IPS-18a (cell line): ENCODE data around the gene TBL3.

Source experiments
- H3K27ac ChIP-seq: one replicate; pipeline ENCODE4 v1.5.1; 2013; ENCODE audit warnings: low read length
- H3K27me3 ChIP-seq: one replicate; pipeline ENCODE4 v1.6.1; 2013; ENCODE audit warnings: mild to moderate bottlenecking, low read length; ENCODE audit not compliant: control insufficient read depth, insufficient read depth
- H3K36me3 ChIP-seq: one replicate; pipeline ENCODE4 v1.6.1; 2013; ENCODE audit warnings: low read depth, low read length; ENCODE audit not compliant: control insufficient read depth
- H3K4me1 ChIP-seq: one replicate; pipeline ENCODE4 v1.6.1; 2013; ENCODE audit warnings: low read depth, low read length; ENCODE audit not compliant: control insufficient read depth
- H3K4me3 ChIP-seq: one replicate; pipeline ENCODE4 v1.5.1; 2013; ENCODE audit warnings: low read length
- H3K9ac ChIP-seq: one replicate; pipeline ENCODE4 v1.6.1; 2013; ENCODE audit warnings: mild to moderate bottlenecking, low read length, moderate library complexity
- H3K9me3 ChIP-seq: one replicate; pipeline ENCODE4 v1.6.1; 2013; ENCODE audit warnings: low read depth, low read length; ENCODE audit not compliant: control insufficient read depth

Gene TBL3

DNA sequence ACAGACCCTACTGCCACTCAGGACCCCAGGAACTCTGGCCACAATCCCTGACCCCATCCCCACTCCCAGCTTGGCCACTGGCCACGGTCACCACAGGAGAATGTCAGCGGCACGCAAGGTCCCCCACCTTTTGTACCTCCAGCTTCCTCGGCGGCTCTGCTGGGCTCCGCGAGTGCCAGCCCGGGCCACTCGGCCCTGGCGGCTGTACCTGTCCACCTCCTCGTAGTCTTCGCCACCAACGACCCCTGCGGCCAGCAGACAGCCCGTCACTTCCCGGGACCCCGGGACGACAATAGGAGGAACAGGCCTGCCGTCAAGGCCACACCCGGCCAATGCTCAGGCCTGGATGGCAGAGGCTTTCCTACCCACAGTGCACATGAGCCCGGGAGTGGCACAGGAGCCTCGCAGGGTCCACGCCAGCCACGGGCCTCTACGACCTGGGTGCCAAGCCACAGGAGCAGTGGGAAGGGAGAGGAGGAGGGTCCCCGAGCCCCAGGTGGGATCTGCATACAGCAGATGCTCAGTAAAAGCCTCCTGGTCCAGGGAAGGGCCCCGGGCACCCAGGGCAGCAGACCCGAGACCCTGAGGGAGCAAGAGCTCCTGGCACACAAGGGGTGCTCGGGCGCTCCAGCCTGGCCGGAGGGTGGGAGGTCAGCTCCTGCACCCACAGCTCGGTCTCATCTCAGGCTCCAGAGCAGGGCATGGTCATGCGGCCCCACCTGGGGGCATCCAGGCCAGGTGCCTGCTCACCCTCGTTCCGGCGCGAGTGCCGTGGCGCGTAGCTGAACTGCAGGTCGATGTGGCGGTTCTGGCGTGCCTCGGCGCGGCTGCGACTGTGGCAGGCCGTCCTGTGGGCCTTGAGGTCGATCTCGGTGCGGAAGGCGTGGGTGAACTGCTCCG, 29.9 kb downstream of the TBL3 start:
- no peak overlapping the region for H3K27ac ChIP-seq
- no peaks in the 10 kb centered on the region for H3K9me3 ChIP-seq
- H3K27me3 ChIP-seq = no peaks in the 10 kb centered on the region
- peaks cover 46% of the 10 kb centered on the region for H3K36me3 ChIP-seq
- no peak overlapping the region for H3K9ac ChIP-seq
- H3K4me1 ChIP-seq = peaks cover 5% of the 10 kb centered on the region
- no peak overlapping the region for H3K4me3 ChIP-seq

DNA sequence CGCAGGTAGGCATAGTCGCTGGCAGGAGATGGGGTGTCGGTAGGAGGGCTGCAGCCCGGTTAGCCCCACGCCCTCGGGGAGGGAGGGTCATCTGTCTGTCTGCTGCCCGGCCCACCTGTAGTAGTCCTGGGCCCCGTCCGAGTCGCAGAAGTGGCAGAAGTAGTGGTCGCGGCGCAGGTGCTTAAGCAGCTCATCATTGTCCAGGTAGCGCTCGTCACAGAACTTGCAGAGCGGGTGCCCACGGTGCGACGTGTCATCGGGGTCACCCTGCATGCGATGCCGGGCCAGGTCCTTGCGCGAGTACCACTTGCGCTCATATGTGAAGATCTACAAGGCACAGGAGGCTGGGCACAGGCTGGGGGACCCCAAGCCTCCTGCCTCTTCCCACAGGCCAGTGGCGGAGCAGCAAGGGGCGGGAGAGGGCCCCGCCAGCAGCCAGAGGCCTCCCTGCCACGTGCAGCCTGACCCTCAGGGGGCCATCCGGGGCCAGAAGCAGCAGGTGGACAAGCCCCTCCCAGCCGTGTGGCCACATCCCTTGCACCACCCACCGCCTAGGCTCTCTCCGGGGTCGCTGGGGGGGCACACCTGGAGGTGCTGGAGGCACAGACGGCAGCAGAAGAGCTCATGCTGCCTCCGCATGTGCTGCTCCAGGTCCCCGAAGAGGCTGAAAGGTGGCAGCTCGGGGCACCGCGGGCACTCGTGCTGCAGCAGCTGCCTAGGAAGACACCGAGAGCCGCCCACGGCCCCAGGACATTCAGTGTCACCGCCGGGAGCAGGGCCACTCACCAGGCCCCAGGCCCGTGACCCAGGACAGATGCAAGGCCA, 30.8 kb downstream of the TBL3 start:
- H3K4me3 ChIP-seq = no peak overlapping the region
- H3K27me3 ChIP-seq = no peaks in the 10 kb centered on the region
- peaks cover 6% of the 10 kb centered on the region for H3K4me1 ChIP-seq
- H3K27ac ChIP-seq = no peak overlapping the region
- H3K9me3 ChIP-seq = no peaks in the 10 kb centered on the region
- H3K9ac ChIP-seq = no peak overlapping the region
- H3K36me3 ChIP-seq = peaks cover 42% of the 10 kb centered on the region

DNA sequence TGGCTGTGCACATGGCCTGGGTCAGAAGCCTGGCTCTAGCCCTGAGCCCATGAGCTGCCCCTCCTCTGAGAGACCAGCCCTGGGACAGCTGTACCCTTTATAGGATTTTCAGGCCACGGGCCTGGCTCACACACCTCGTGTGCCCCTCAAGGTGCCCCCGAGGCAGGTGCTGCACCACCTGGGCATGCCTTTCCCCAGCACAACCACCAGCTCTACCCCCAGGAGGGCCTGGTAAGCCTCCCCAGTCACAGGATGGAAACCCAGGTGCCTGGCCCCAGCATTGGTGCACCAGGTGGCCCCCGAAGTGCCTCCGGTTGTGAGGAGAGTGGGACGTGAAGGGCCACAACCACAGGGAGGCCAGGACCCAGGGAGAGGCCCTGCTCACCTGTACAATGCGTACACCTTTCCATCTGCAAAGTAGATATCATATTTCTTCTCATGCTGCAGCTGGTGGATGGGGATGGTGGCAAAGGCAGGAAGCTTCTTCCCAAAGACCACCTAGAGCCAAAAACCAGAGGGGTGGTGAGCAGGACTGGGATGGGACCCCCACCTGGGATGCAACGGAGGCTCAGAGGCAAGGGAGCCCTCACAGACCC, 31.5 kb downstream of the TBL3 start:
- Histone ChIP-seq H3K4me1 (peaks cover 10% of the 10 kb centered on the region), H3K27me3 (no peaks in the 10 kb centered on the region), H3K9me3 (no peaks in the 10 kb centered on the region), H3K36me3 (peaks cover 35% of the 10 kb centered on the region), H3K9ac (no peak overlapping the region), H3K4me3 (no peak overlapping the region), H3K27ac (no peak overlapping the region)

DNA sequence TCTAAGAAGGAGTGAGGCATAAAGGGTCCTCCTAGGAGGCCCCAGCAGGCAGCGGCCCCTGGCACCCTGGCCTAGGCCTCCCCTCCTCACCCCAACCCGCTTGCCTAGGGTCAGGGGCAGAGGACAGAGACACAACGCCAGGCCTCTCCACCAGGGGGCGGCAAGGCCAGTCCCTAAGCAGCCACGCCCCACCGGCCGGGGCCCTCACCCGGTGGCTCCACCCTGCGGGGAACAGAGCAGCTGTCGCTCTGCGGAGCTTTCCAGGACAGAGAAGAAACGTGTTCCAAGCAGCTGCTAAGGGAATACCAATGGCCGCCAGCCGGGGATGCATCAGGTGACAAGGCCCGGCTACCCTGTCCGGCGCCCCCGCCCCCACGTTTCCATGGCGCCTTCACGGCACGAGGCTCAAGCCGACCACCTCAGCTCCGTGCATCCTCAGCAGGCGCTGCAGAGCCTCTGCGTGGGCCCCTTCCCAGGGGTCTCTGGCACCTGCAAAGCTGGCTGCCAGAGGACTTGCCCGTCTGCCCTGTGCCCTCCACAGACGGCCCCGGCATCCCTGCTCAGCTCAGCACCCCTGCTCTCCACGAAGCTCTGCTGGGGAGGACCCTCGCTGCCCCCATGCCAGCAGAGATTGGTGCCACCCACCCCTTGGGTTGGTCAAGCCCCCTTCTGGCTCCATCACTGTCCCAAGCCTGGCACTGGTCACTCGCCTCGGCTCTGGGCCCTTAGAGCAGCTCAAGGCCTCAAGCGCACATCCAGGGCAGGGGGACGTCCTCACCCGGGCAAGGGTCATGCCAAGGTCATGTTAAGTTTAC, 32.2 kb downstream of the TBL3 start:
- Histone ChIP-seq H3K27me3 (no peaks in the 10 kb centered on the region), H3K27ac (no peak overlapping the region), H3K9me3 (no peaks in the 10 kb centered on the region), H3K4me1 (peaks cover 13% of the 10 kb centered on the region), H3K4me3 (peak overlapping the region; percentile 14), H3K9ac (no peak overlapping the region), H3K36me3 (peaks cover 31% of the 10 kb centered on the region)

DNA sequence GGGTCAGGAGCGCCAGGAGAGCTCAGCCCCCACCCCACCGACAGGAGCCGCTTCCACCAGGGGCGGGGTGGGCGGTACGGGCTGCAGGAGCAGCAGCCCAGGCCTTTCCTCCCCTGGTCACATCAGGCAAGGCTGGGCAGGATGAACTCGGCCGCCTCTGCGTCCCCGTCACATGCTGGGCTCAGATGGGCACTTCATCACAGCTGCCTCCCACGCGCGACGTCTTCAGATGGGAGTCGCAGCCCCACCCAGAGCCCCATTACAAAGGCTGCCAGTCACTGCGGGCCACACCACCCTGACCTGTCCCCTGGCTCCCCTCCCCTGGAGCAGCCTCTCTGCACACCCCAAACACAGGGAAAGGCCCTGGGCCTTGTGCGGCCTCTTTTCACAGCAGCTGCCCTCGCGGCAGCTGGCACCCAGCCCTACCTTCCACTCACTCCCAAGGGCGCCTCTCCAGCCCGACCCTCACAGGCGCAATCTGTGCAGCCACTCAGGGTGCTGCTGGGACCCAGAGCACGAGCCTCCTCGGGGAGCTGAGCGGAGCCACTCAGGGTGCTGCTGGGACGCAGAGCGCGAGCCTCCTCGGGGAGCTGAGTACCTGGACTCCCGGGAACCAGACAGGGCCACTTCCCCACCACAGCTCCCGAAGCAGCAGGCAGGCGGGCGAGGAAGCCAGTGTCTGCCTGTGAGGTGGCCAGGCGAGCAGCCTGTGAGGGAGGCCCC, 33.1 kb downstream of the TBL3 start:
- no peak overlapping the region for H3K27ac ChIP-seq
- H3K9me3 ChIP-seq = no peaks in the 10 kb centered on the region
- H3K36me3 ChIP-seq = peaks cover 29% of the 10 kb centered on the region
- H3K27me3 ChIP-seq = no peaks in the 10 kb centered on the region
- H3K9ac ChIP-seq = no peak overlapping the region
- no peak overlapping the region for H3K4me3 ChIP-seq
- H3K4me1 ChIP-seq = peaks cover 13% of the 10 kb centered on the region

DNA sequence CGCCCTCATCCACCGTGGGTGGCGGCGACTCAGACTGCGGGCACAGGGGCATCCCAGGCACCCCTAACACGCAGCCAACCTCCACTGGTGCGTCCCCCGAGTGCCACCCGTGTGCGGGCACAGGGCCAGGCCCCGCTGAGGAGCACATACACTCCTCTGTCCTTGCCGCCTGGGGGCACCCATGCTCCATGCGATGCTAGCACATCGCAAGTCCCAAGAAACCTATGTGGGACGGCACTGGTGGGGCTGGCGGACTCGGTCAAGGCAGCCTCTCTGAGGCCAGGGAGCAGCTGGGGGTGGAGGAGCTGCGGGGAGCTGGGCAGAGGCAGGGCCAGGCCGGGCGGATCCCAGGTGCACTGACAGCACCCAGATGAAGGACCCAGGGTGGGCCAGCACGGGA, 33.8 kb downstream of the TBL3 start:
- H3K9me3 ChIP-seq = no peaks in the 10 kb centered on the region
- peaks cover 24% of the 10 kb centered on the region for H3K36me3 ChIP-seq
- no peaks in the 10 kb centered on the region for H3K27me3 ChIP-seq
- peaks cover 19% of the 10 kb centered on the region for H3K4me1 ChIP-seq
- no peak overlapping the region for H3K27ac ChIP-seq
- H3K9ac ChIP-seq = no peak overlapping the region
- no peak overlapping the region for H3K4me3 ChIP-seq

DNA sequence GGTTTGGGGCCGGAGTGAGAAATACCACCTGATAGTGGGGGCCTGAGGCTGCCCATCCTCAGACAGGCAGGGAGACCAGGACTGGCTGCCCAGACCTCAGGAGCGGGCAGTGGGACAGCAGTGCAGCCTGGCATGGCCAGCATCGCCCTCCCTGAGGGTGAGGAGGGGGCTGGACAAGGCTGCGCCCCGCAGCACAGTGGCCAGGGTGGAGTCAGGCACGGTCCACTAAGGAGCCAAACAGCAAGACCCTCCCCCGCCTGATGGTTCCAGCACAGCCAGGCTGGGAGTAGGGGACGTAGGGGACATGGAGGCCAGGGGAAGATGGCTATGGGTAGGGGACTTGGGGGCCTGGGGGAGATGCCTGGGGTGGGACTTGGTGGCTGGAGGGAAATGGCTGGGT, 34.5 kb downstream of the TBL3 start:
- Histone ChIP-seq H3K27me3 (no peaks in the 10 kb centered on the region), H3K4me3 (no peak overlapping the region), H3K36me3 (peaks cover 20% of the 10 kb centered on the region), H3K9me3 (no peaks in the 10 kb centered on the region), H3K9ac (no peak overlapping the region), H3K4me1 (peaks cover 19% of the 10 kb centered on the region), H3K27ac (no peak overlapping the region)

DNA sequence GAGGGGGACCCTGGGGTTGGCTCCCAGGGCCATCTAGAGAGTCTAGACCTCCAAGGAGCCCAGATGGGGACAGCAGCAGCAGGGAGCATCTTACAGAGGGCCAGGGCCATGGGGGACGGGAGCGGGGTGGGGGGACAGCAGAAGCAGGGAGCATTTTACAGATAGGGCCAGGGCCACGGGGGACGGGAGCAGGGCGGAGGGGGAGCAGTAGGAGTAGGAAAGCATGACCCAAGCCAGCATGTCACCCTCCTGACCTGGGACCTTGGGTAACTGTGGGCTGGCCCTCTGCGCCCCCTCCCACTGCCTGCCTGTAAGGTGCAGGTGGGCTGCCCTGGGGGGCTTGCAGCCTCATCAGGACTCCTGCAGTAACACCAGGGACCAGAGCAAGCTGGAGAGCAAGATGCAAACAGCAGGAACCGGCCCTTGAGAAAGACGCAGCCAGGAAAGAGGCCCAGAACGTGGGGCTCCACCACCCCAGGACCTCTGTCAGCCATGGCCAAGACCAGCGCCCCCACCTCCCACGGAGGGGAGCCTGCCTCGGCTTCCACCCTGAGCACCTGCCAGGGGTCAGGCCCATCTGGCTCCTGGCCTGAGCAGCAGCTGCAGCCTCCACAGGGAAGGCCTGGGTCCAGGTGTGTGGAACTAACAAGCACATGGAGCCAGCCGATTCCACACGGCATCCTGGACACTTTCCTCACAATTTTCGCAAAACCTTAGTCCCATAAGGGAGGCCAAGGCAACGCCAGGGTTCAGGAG, 35.4 kb downstream of the TBL3 start:
- no peak overlapping the region for H3K4me3 ChIP-seq
- H3K27ac ChIP-seq = no peak overlapping the region
- H3K36me3 ChIP-seq = peaks cover 11% of the 10 kb centered on the region
- H3K9ac ChIP-seq = no peak overlapping the region
- H3K27me3 ChIP-seq = no peaks in the 10 kb centered on the region
- H3K4me1 ChIP-seq = peaks cover 19% of the 10 kb centered on the region
- no peaks in the 10 kb centered on the region for H3K9me3 ChIP-seq

DNA sequence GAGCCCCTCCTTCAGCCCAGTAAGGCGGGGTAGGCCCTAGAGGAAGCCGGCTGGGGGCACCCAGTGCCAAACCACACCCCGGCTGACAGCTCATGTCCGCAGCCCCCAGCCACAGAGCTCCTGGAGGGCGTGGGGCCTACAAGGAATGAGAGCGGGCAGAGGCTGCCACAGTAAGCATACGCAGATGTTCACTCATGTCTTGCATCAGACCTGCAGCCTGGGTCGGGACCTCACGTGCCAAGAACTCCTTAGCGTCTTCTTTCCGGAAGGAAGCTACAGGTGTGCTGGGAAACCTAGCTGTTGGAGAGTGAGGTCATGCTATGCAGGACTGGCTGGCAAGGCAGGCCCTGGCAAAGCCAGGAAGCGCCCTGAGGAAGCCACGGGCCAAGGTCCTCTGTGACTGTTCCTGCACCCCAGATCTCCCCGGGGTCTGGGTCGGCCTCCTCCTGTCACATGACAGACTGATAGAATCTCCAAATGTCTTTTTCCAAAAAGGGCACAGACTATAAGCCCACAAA, 36.2 kb downstream of the TBL3 start:
- peaks cover 3% of the 10 kb centered on the region for H3K36me3 ChIP-seq
- H3K9me3 ChIP-seq = no peaks in the 10 kb centered on the region
- no peaks in the 10 kb centered on the region for H3K27me3 ChIP-seq
- no peak overlapping the region for H3K27ac ChIP-seq
- peaks cover 19% of the 10 kb centered on the region for H3K4me1 ChIP-seq
- H3K4me3 ChIP-seq = peak overlapping the region; percentile 78
- peak overlapping the region; percentile 3 for H3K9ac ChIP-seq

DNA sequence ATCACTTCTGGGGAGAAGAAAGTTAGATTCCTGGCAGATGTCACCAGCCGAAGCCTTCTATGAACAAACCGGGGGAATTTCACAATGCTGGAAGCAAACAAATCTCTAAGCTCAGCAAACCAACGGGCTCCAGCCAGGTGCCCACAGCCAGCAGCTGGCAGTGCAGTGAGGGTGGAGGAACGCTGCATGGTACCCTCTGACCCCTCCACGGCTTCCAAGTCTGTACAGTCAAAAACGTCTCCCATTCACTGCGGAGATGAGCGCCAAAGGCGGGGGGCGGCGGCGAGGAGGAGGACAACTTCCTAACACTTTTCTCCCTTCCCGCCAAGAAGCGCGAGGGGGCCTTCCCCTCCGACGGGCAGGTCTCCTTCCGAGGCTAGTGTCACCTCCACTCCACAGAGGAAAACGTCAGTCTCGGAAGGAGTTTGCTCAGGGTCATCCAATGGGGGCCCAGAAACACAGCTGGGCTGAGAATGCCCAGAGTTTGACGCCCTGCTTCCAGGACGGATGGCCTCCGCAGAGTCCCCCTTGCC, 36.8 kb downstream of the TBL3 start:
- H3K27ac ChIP-seq = no peak overlapping the region
- H3K27me3 ChIP-seq = no peaks in the 10 kb centered on the region
- H3K36me3 ChIP-seq = no peaks in the 10 kb centered on the region
- H3K9me3 ChIP-seq = no peaks in the 10 kb centered on the region
- H3K9ac ChIP-seq = peak overlapping the region; percentile 73
- H3K4me3 ChIP-seq = peak overlapping the region; percentile 78
- H3K4me1 ChIP-seq = peaks cover 19% of the 10 kb centered on the region
